Keratinocyte (primary cell): ENCODE data around the gene GNB3. TPM values are rescaled to one million over a fixed set of nuclear protein-coding genes. Genes with fewer than 3 reads are reported as not detected.

ENCODE experiments used
- DNase-seq: peaks from one replicate; pipeline ENCODE4 v3.0.0-alpha.2; 2011; ENCODE audit warnings: low read depth, missing footprints, low spot score
- FAIRE-seq: peaks from 2 replicates; lab custom pipeline; 2011; peaks lifted over from hg19 to GRCh38; lab: Jason Lieb, UNC
- H2AFZ ChIP-seq: 2 replicates; pipeline ENCODE4 v1.6.0; 2012; ENCODE audit warnings: low read length, control low read depth, inconsistent platforms; ENCODE audit not compliant: control insufficient read depth
- H3K27ac ChIP-seq: 2 replicates; pipeline ENCODE4 v1.5.1; 2011; ENCODE audit warnings: low read length; ENCODE audit not compliant: control insufficient read depth, insufficient read depth
- H3K27me3 ChIP-seq: 3 replicates; pipeline ENCODE4 v1.6.0; 2011; ENCODE audit warnings: low read length; ENCODE audit not compliant: control insufficient read depth, insufficient read depth; ENCODE audit errors: extremely low read depth
- H3K36me3 ChIP-seq, 2 experiments: 2 replicates in 1 of 2; 3 replicates in 1 of 2; pipeline ENCODE4 v1.5.1; 2011; ENCODE audit warnings: low read length in 2 of 2, mild to moderate bottlenecking in 1 of 2; ENCODE audit not compliant: control insufficient read depth in 2 of 2, insufficient read depth in 2 of 2; ENCODE audit errors: extremely low read depth in 1 of 2
- H3K4me1 ChIP-seq: 3 replicates; pipeline ENCODE4 v1.5.1; 2011; ENCODE audit warnings: low read length; ENCODE audit not compliant: control insufficient read depth, insufficient read depth; ENCODE audit errors: extremely low read depth
- H3K4me2 ChIP-seq: 3 replicates; pipeline ENCODE4 v1.6.0; 2011; ENCODE audit warnings: low read depth, low read length; ENCODE audit not compliant: control insufficient read depth, insufficient read depth; ENCODE audit errors: extremely low read depth
- H3K4me3 ChIP-seq, 3 experiments: fragments of 200-600 bp in 1 of 3; sonication (generic) in 1 of 3; 2 replicates in 2 of 3; 3 replicates in 1 of 3; pipeline ENCODE4 v1.5.1; 2011 to 2016; ENCODE audit warnings: low read length in 3 of 3, mild to moderate bottlenecking in 3 of 3, control low read depth in 2 of 3, inconsistent platforms in 1 of 3, low read depth in 1 of 3, mixed read lengths in 1 of 3, mixed run types in 1 of 3, moderate library complexity in 1 of 3; ENCODE audit not compliant: control insufficient read depth in 2 of 3, insufficient read depth in 2 of 3; ENCODE audit errors: extremely low read depth in 1 of 3
- H3K79me2 ChIP-seq: 2 replicates; pipeline ENCODE4 v1.6.0; 2012; ENCODE audit warnings: low read length; ENCODE audit not compliant: control insufficient read depth, insufficient read depth
- H3K9ac ChIP-seq: 3 replicates; pipeline ENCODE4 v1.6.0; 2011; ENCODE audit warnings: low read length; ENCODE audit not compliant: control insufficient read depth, insufficient read depth; ENCODE audit errors: extremely low read depth
- H3K9me1 ChIP-seq: 3 replicates; pipeline ENCODE4 v1.6.0; 2011; ENCODE audit warnings: low read length; ENCODE audit not compliant: control insufficient read depth, insufficient read depth; ENCODE audit errors: extremely low read depth
- H3K9me3 ChIP-seq: 2 replicates; pipeline ENCODE4 v1.5.1; 2012; ENCODE audit warnings: low read depth, low read length; ENCODE audit not compliant: control insufficient read depth
- H4K20me1 ChIP-seq: 3 replicates; pipeline ENCODE4 v1.6.0; 2011; ENCODE audit warnings: low read length; ENCODE audit not compliant: control insufficient read depth, insufficient read depth; ENCODE audit errors: extremely low read depth
- CTCF ChIP-seq, 3 experiments: IDR thresholded peaks in 1 of 3; conservative IDR thresholded peaks in 1 of 3; optimal IDR thresholded peaks in 1 of 3; 2 replicates in 2 of 3; 3 replicates in 1 of 3; pipeline versions ENCODE3 to v1.5.1; 2011; ENCODE audit warnings: low read length in 3 of 3, mild to moderate bottlenecking in 3 of 3, moderate library complexity in 2 of 3, control low read depth in 1 of 3, inconsistent platforms in 1 of 3; ENCODE audit not compliant: insufficient read depth in 2 of 3; ENCODE audit errors: extremely low read depth in 1 of 3
- EZH2 ChIP-seq: IDR thresholded peaks from one replicate; pipeline ENCODE4 v1.6.1; 2012; ENCODE audit warnings: inconsistent platforms, mild to moderate bottlenecking, low read length, moderate library complexity
- dilution Hi-C: fragments of 300-500 bp; cut with MboI; formaldehyde crosslinking; loops from one replicate; pipeline ENCODE4 v1.7.0; 2020; ENCODE audit warnings: low sequenced_read_pairs; ENCODE audit not compliant: extremely low pct_ligation_motif_present
- polyA plus RNA-seq, 5 experiments: library from polyadenylated mRNA; depleted of rRNA in 3 of 5; stranded (reverse) in 3 of 5; stranded (forward) in 1 of 5; unstranded in 1 of 5; fragments of >200 nt; gene quantifications; 1 replicate in 1 of 5; 2 replicates in 3 of 5; 3 replicates in 1 of 5; pipeline versions ENCODE4 v1.2.1 to v1.2.3, GENCODE V29; 2011 to 2012; ENCODE audit warnings: missing spikeins in 2 of 5, low read depth in 1 of 5, low replicate concordance in 1 of 5

Gene GNB3
- polyA plus RNA-seq, 1 donor (not counting 4 experiments of a cell fraction or from before 2014, with no cell fraction given): 0.80 TPM

- H3K4me1 ChIP-seq: no peaks in the 10 kb centered on the region
- no peak overlapping the region for H3K4me2 ChIP-seq
- no peak overlapping the region for H2AFZ ChIP-seq
- H3K79me2 ChIP-seq: no peaks in the 10 kb centered on the region
- H3K27ac ChIP-seq: no peak overlapping the region
- H3K9ac ChIP-seq: no peak overlapping the region
- no peaks in the 10 kb centered on the region for H3K36me3 ChIP-seq
- H3K27me3 ChIP-seq: peaks cover 5% of the 10 kb centered on the region
- TF ChIP-seq EZH2 (no peak), CTCF (optimal IDR thresholded peaks at IDR 0.05 in 1 of 3, IDR thresholded peaks at IDR 0.05 in 1 of 3, conservative IDR thresholded peaks at IDR 0.05 in 1 of 3; ENCODE audit: extremely low read depth in 1 of 3, insufficient read depth in 2 of 3, low read length in 3 of 3) (no peak)
- no peaks in the 10 kb centered on the region for H3K9me1 ChIP-seq
- no peaks in the 10 kb centered on the region for H4K20me1 ChIP-seq
- DNase-seq: no peak
- H3K4me3 ChIP-seq: no peak overlapping the region
- FAIRE-seq: no peak
- dilution Hi-C loops: no loop called here
- H3K9me3 ChIP-seq: no peaks in the 10 kb centered on the region
Observed at GRCh38 chr12:6807170-6807569, 33.6 kb upstream of the GNB3 start.

- dilution Hi-C loops: no loop called here
- H3K27ac ChIP-seq: no peak overlapping the region
- H2AFZ ChIP-seq: no peak overlapping the region
- no peaks in the 10 kb centered on the region for H3K9me1 ChIP-seq
- TF ChIP-seq CTCF (optimal IDR thresholded peaks at IDR 0.05 in 1 of 3, IDR thresholded peaks at IDR 0.05 in 1 of 3, conservative IDR thresholded peaks at IDR 0.05 in 1 of 3; ENCODE audit: extremely low read depth in 1 of 3, insufficient read depth in 2 of 3, low read length in 3 of 3): no peak
- no peak for TF ChIP-seq EZH2
- H3K9ac ChIP-seq: no peak overlapping the region
- H3K79me2 ChIP-seq: no peaks in the 10 kb centered on the region
- FAIRE-seq (no peak), DNase-seq (no peak)
- no peaks in the 10 kb centered on the region for H3K4me1 ChIP-seq
- no peak overlapping the region for H3K4me2 ChIP-seq
- no peaks in the 10 kb centered on the region for H3K9me3 ChIP-seq
- H3K4me3 ChIP-seq: no peak overlapping the region
- H4K20me1 ChIP-seq: no peaks in the 10 kb centered on the region
- H3K27me3 ChIP-seq: peaks cover 10% of the 10 kb centered on the region
- no peaks in the 10 kb centered on the region for H3K36me3 ChIP-seq
Observed at GRCh38 chr12:6809056-6809455, 31.7 kb upstream of the GNB3 start.
